A549 (cell line): ENCODE data around the gene CNIH1. TPM values are rescaled to one million over a fixed set of nuclear protein-coding genes. Genes with fewer than 3 reads are reported as not detected.

Experiments used
- ATAC-seq, 2 experiments: fragments of 200-7000 bp in 1 of 2; fragments of >200 bp in 1 of 2; cut with Nextera tagmentation in 1 of 2; cut with Tn5 transposase in 1 of 2; 3 replicates each; pipeline versions ENCODE4 v1.8.0 to v1.9.1; 2018 to 2020; ENCODE audit warnings: mild to moderate bottlenecking in 1 of 2, moderate library complexity in 1 of 2
- CTCF ChIA-PET: fragments of 300-600 bp; sonication (Branson Sonifier 250); formaldehyde crosslinking; extraction: SDS; loops from one replicate; lab custom pipeline; 2021; ENCODE audit warnings: antibody characterized with exemption, inconsistent platforms; lab: Yijun Ruan, JAX
- POLR2A ChIA-PET: fragments of 350-600 bp; formaldehyde crosslinking; extraction: SDS; loops from one replicate; lab custom pipeline; 2021; ENCODE audit warnings: antibody characterized with exemption, inconsistent platforms; lab: Yijun Ruan, JAX
- DNase-seq, 2 experiments: peaks; one replicate each; pipeline versions ENCODE4 v3.0.0 to v3.0.0-alpha.2; 2011 to 2016; ENCODE audit warnings: low read depth in 1 of 2, low spot score in 1 of 2
- FAIRE-seq: peaks from 2 replicates; lab custom pipeline; 2011; peaks lifted over from hg19 to GRCh38; lab: Jason Lieb, UNC
- H3K27ac ChIP-seq, 2 experiments: fragments of >200 bp; sonication (Bioruptor Twin); formaldehyde crosslinking; 3 replicates each; pipeline ENCODE4 v1.5.1; 2016 to 2017
- H3K4me1 ChIP-seq: fragments of >200 bp; sonication (Bioruptor Twin); formaldehyde crosslinking; 3 replicates; pipeline ENCODE4 v1.6.1; 2016
- H3K4me2 ChIP-seq: fragments of >200 bp; sonication (Bioruptor Twin); formaldehyde crosslinking; 3 replicates; pipeline ENCODE4 v1.6.1; 2016
- H3K4me3 ChIP-seq: fragments of >200 bp; sonication (Bioruptor Twin); formaldehyde crosslinking; 3 replicates; pipeline ENCODE4 v1.5.1; 2016
- H3K9me3 ChIP-seq: fragments of >200 bp; sonication (Bioruptor Twin); formaldehyde crosslinking; 3 replicates; pipeline ENCODE4 v1.6.1; 2016
- BHLHE40 ChIP-seq: IDR thresholded peaks from 2 replicates; pipeline ENCODE4 v1.6.1; 2012; ENCODE audit warnings: low read depth, low read length, inconsistent platforms
- CEBPB ChIP-seq, 2 experiments: fragments of >200 bp in 1 of 2; sonication (Bioruptor Twin) in 1 of 2; formaldehyde crosslinking in 1 of 2; IDR thresholded peaks; 2 replicates each; pipeline ENCODE4 v1.6.1; 2012 to 2016
- CHD2 ChIP-seq: fragments of 150-350 bp; IDR thresholded peaks from 2 replicates; pipeline ENCODE4 v1.6.1; 2014; ENCODE audit warnings: low read length; ENCODE audit not compliant: partially characterized antibody
- EHMT2 ChIP-seq: fragments of 200-600 bp; sonication (generic); IDR thresholded peaks from 2 replicates; pipeline ENCODE4 v1.6.1; 2016; ENCODE audit warnings: antibody characterized with exemption, low read depth, mild to moderate bottlenecking, moderate library complexity
- ELK1 ChIP-seq: fragments of 150-350 bp; IDR thresholded peaks from 2 replicates; pipeline ENCODE4 v1.6.1; 2014; ENCODE audit warnings: low read depth, mild to moderate bottlenecking, low read length
- EP300 ChIP-seq, 2 experiments: fragments of >200 bp; sonication (Bioruptor Twin); formaldehyde crosslinking; IDR thresholded peaks; 2 replicates in 1 of 2; 3 replicates in 1 of 2; pipeline ENCODE4 v1.6.1; 2016 to 2017
- FOSL2 ChIP-seq, 2 experiments: fragments of 450-650 bp in 1 of 2; fragments of >200 bp in 1 of 2; sonication (Bioruptor Twin) in 1 of 2; formaldehyde crosslinking; IDR thresholded peaks; 2 replicates each; pipeline versions ENCODE4 v1.5.0 to v1.6.1; 2016 to 2020; ENCODE audit warnings: mild to moderate bottlenecking in 1 of 2, moderate library complexity in 1 of 2
- GATA3 ChIP-seq: IDR thresholded peaks from 2 replicates; pipeline ENCODE4 v1.6.1; 2012; ENCODE audit warnings: borderline replicate concordance
- HEYL ChIP-seq: fragments of 250-450 bp; sonication (Bioruptor Pico); IDR thresholded peaks from 2 replicates; pipeline ENCODE4 v1.8.0; 2021; ENCODE audit warnings: mild to moderate bottlenecking, moderate library complexity
- JUN ChIP-seq, 2 experiments: fragments of >200 bp; sonication (Bioruptor Twin); formaldehyde crosslinking; IDR thresholded peaks; 2 replicates in 1 of 2; 3 replicates in 1 of 2; pipeline ENCODE4 v1.6.1; 2016 to 2017
- JUNB ChIP-seq: fragments of >200 bp; sonication (Bioruptor Twin); formaldehyde crosslinking; IDR thresholded peaks from 2 replicates; pipeline ENCODE4 v1.6.1; 2016
- MAFK ChIP-seq: fragments of 450-650 bp; IDR thresholded peaks from 2 replicates; pipeline ENCODE4 v1.6.1; 2014; ENCODE audit not compliant: partially characterized antibody
- MAZ ChIP-seq: fragments of 150-350 bp; IDR thresholded peaks from 2 replicates; pipeline ENCODE4 v1.6.1; 2014; ENCODE audit warnings: antibody characterized with exemption, low read depth, low read length, borderline replicate concordance
- MYC ChIP-seq: IDR thresholded peaks from 2 replicates; pipeline ENCODE4 v1.6.1; 2012; ENCODE audit warnings: mild to moderate bottlenecking, inconsistent platforms, low read length, improper control_type of control experiment, borderline replicate concordance
- NFE2L2 ChIP-seq: fragments of 150-350 bp; conservative IDR thresholded peaks from 2 replicates; pipeline ENCODE4 v1.6.1; 2014; ENCODE audit warnings: low read length
- NPAS2 ChIP-seq: fragments of 250-450 bp; sonication (Bioruptor Pico); IDR thresholded peaks from 2 replicates; pipeline ENCODE4 v1.8.0; 2022; ENCODE audit warnings: mild to moderate bottlenecking, moderate library complexity, borderline replicate concordance
- NR3C1 ChIP-seq: fragments of >200 bp; sonication (Bioruptor Twin); formaldehyde crosslinking; IDR thresholded peaks from 3 replicates; pipeline ENCODE4 v1.6.1; 2017
- RAD21 ChIP-seq, 2 experiments: fragments of >200 bp in 1 of 2; sonication (Bioruptor Twin) in 1 of 2; formaldehyde crosslinking in 1 of 2; IDR thresholded peaks in 1 of 2; conservative IDR thresholded peaks in 1 of 2; 2 replicates in 1 of 2; 3 replicates in 1 of 2; pipeline ENCODE4 v1.6.1; 2012 to 2018; ENCODE audit warnings: inconsistent platforms in 1 of 2
- RNF2 ChIP-seq: fragments of 200-600 bp; sonication (generic); IDR thresholded peaks from 2 replicates; pipeline ENCODE4 v1.6.1; 2016; ENCODE audit warnings: low read depth, mild to moderate bottlenecking, antibody characterized with exemption, moderate library complexity, borderline replicate concordance
- SREBF2 ChIP-seq: fragments of 450-650 bp; IDR thresholded peaks from 2 replicates; pipeline ENCODE4 v1.6.1; 2014; ENCODE audit warnings: mild to moderate bottlenecking, moderate library complexity
- TFCP2L1 ChIP-seq: fragments of 250-450 bp; sonication (Bioruptor Pico); IDR thresholded peaks from 2 replicates; pipeline ENCODE4 v1.5.0; 2021; ENCODE audit warnings: mild to moderate bottlenecking
- ZSCAN20 ChIP-seq: fragments of 250-450 bp; sonication (Bioruptor Pico); IDR thresholded peaks from 2 replicates; pipeline ENCODE4 v1.8.0; 2022; ENCODE audit warnings: mild to moderate bottlenecking, moderate library complexity
- WGBS: methylation state at CpG from one replicate; pipeline ENCODE4 v1.1.6; 2017; ENCODE audit errors: missing lambda C conversion rate; 5-methylcytosine and 5-hydroxymethylcytosine counted together
- polyA plus RNA-seq, 4 experiments: library from polyadenylated mRNA; depleted of rRNA in 3 of 4; stranded (reverse); fragments of >200 nt; fragmentation: RNase III in 1 of 4; extraction: RNeasy Plus Mini Kit Qiagen cat#74134 plus additional on column Dnase treatment in 1 of 4; gene quantifications; 2 replicates in 3 of 4; 3 replicates in 1 of 4; pipeline ENCODE4 v1.2.3, GENCODE V29; 2011 to 2017
- TF ChIP-seq, protein P1 (sequence below): fragments of >200 bp; sonication (Bioruptor Twin); formaldehyde crosslinking; IDR thresholded peaks from 3 replicates; pipeline ENCODE4 v1.6.1; 2016
- TF ChIP-seq, protein P2 (sequence below): fragments of 450-650 bp; IDR thresholded peaks from 2 replicates; pipeline ENCODE4 v1.6.1; 2014; ENCODE audit warnings: antibody characterized with exemption

The CNIH1 gene
- polyA plus RNA-seq, 2 of the 4 experiments (the other 2 are of a cell fraction): 337 to 411 TPM

DNA sequence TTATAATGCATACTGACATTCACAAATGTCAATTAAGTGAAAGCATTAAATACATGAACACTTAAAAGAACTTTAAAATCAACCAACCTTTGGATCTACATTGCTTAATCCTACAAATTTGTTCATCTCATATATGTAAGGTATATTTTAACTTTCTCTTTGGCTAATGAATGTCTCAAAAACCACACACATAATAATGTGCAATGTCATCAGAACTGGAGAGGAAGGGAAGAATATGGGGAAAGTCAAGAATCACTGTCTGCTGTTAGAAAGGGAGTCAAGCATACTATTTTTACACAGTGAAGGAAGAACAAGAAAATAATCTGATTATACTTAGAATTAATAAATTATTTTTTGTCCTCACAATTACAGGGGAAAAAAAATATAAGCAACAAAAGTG is 42.7 kb upstream of the CNIH1 start:
- no peak overlapping the region for H3K27ac ChIP-seq
- no peak for DNase-seq
- ChIA-PET CTCF (interaction anchor here (1.3 kb wide), 1 partner anchor 289 kb away, joined by 3 read pairs; no protein-coding TSS in a partner anchor), POLR2A (no interaction called here)
- H3K9me3 ChIP-seq: no peaks in the 10 kb centered on the region
- no peak for ATAC-seq
- peak; percentile 90 for FAIRE-seq
- TF ChIP-seq RNF2 (no peak), MAFK (peak; percentile 83)
- TF ChIP-seq, all 56 proteins: peak for 1
- peak overlapping the region; percentile 25; the same call in 1 of the 3 replicates for H3K4me2 ChIP-seq
- H3K4me1 ChIP-seq: peaks cover 29% of the 10 kb centered on the region
- no peak overlapping the region for H3K4me3 ChIP-seq

DNA sequence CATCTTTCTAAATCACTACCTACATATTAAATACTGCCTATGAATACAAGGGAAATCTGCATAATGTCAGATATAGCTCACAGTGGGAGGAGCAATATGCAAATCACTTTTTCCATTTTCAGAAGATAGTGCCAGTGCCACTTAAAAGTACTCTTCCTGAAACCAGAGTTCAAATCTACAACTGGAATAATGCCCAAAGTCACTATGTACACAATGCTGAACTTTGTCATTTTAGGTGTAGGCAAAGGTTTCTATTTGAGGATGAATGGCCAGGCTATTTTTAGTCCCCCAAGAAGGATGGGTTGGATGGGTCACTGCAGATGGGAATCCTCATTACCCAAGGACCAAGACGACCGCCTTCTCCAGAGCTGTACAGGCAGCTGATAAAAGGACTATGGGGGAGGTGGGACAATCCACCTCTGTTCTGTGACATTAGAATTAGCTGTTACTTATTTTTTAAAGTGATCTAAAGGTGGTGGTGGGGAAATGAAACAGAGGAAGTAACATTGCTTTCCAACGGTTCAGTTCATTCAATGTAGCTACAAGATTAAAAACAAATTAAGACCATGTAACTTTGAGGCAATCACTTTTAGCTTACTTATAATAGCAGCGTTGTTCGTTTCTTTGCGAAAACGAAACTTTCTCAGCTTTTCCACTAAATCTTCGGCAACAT is 42.0 kb upstream of the CNIH1 start:
- Histone ChIP-seq H3K4me2 (peak overlapping the region; percentile 25; the same call in 2 of the 3 replicates), H3K4me1 (peaks cover 29% of the 10 kb centered on the region), H3K9me3 (no peaks in the 10 kb centered on the region), H3K27ac (no peak overlapping the region), H3K4me3 (no peak overlapping the region)
- FAIRE-seq (no peak), DNase-seq (no peak), ATAC-seq (no peak)
- TF ChIP-seq JUNB (no peak), HEYL (CRISPR knock-in tag) (no peak), TFCP2L1 (CRISPR knock-in tag) (no peak), MAZ (no peak), BHLHE40 (no peak), RAD21 (conservative IDR thresholded peaks at IDR 0.05 in 1 of 2, IDR thresholded peaks at IDR 0.05 in 1 of 2) (no peak)
- TF ChIP-seq, protein P1, sequence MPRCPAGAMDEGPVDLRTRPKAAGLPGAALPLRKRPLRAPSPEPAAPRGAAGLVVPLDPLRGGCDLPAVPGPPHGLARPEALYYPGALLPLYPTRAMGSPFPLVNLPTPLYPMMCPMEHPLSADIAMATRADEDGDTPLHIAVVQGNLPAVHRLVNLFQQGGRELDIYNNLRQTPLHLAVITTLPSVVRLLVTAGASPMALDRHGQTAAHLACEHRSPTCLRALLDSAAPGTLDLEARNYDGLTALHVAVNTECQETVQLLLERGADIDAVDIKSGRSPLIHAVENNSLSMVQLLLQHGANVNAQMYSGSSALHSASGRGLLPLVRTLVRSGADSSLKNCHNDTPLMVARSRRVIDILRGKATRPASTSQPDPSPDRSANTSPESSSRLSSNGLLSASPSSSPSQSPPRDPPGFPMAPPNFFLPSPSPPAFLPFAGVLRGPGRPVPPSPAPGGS: no peak
- WGBS: 88% methylated on average over 8 of the region's 8 CpGs
- ChIA-PET POLR2A (no interaction called here), CTCF (interaction anchor here (1.3 kb wide), 1 partner anchor 290 kb away, joined by 3 read pairs; no protein-coding TSS in a partner anchor)

DNA sequence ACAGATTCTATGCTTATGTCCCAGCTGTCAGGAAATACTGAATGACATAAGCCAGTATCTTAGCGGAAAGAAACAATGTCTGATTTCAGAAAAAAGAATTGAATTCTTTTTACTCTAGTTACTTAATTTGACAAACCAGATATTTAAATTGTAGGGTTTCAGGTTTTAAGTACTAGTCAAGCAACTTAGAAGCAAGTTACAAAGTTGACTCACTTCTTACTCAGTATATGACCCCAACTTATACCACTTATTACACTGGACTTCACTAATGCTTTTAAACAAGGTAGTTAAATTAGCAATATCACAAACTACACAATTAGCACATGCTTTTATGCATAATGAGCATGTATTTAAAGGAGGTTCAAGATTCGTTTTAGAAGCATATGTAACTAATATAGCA is 40.5 kb upstream of the CNIH1 start:
- WGBS: 91% methylated on average over 2 of the region's 2 CpGs
- Histone ChIP-seq H3K4me2 (no peak overlapping the region), H3K4me3 (no peak overlapping the region), H3K9me3 (no peaks in the 10 kb centered on the region), H3K27ac (no peak overlapping the region), H3K4me1 (peaks cover 19% of the 10 kb centered on the region)
- FAIRE-seq: no peak
- no peak for DNase-seq
- no peak for TF ChIP-seq ZSCAN20 (CRISPR knock-in tag)
- no peak for TF ChIP-seq GATA3
- TF ChIP-seq NR3C1: no peak
- no peak for TF ChIP-seq CEBPB (IDR thresholded peaks at IDR 0.05)
- no peak for TF ChIP-seq FOSL2 (IDR thresholded peaks at IDR 0.05)
- TF ChIP-seq FOSL2 (CRISPR knock-in tag; IDR thresholded peaks at IDR 0.05): no peak
- TF ChIP-seq NPAS2 (CRISPR knock-in tag): no peak
- TF ChIP-seq NFE2L2: no peak
- TF ChIP-seq JUN (IDR thresholded peaks at IDR 0.05): no peak
- no peak for TF ChIP-seq CHD2
- TF ChIP-seq TFCP2L1 (CRISPR knock-in tag): no peak
- TF ChIP-seq, protein P2, sequence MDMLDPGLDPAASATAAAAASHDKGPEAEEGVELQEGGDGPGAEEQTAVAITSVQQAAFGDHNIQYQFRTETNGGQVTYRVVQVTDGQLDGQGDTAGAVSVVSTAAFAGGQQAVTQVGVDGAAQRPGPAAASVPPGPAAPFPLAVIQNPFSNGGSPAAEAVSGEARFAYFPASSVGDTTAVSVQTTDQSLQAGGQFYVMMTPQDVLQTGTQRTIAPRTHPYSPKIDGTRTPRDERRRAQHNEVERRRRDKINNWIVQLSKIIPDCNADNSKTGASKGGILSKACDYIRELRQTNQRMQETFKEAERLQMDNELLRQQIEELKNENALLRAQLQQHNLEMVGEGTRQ: no peak
- no peak for TF ChIP-seq EP300 (IDR thresholded peaks at IDR 0.05)
- TF ChIP-seq EHMT2: no peak
- TF ChIP-seq SREBF2: no peak
- no peak for TF ChIP-seq HEYL (CRISPR knock-in tag)
- no peak for TF ChIP-seq ELK1
- no peak for TF ChIP-seq MYC
- no peak for ATAC-seq
- ChIA-PET CTCF (no interaction called here), POLR2A (no interaction called here)
